A172 (cell line): ENCODE measurements around the gene SPRR2F. TPM values are rescaled to one million over a fixed set of nuclear protein-coding genes. Genes with fewer than 3 reads are reported as not detected.
A peak's percentile ranks its signal among the peaks of the same experiment; 100 is the strongest.
"Not testable (repeated sequence)": the region's sequence is repeated elsewhere in the genome, so short reads cannot be mapped to it uniquely, and the experiment has no call there.

Source experiments
- DNase-seq: peaks from one replicate; pipeline ENCODE4 v3.0.0-alpha.2; 2015; ENCODE audit warnings: low spot score
- total RNA-seq: library from RNA; depleted of rRNA; stranded (reverse); fragments of >200 nt; shearing (Covaris generic); gene quantifications from 2 replicates; pipeline ENCODE4 v1.2.3, GENCODE V29; 2014; rRNA removed

The SPRR2F gene, protein sequence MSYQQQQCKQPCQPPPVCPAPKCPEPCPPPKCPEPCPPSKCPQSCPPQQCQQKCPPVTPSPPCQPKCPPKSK
- not detected in 2 replicates for total RNA-seq

GRCh38 chr1:153113416-153113815 lies at the start of gene SPRR2F:
TSS of gene SPRR2F (minus strand) at chr1:153113516. CDS start at chr1:153112733, 783 bp downstream.
- no peak for DNase-seq

DNA sequence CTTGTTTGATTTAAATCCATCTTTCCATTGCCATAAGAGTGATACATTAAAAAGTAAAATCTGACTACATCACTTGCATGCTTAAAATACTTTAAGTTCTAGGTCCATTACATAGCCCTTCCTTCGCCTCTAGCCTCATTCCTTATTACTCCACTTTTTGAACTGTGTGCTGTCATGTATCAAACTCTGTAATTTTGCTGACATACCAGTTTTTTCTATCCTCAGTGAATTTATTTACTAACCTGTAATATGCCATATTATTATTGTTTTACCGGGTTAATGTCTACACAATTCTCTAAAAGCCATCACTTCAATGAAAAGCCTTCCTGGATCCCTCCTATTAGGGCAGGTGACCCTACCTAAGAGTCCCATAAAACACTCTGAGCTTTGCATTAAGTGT lies 42.2 kb upstream of the SPRR2F start:
- DNase-seq, result no peak

DNA sequence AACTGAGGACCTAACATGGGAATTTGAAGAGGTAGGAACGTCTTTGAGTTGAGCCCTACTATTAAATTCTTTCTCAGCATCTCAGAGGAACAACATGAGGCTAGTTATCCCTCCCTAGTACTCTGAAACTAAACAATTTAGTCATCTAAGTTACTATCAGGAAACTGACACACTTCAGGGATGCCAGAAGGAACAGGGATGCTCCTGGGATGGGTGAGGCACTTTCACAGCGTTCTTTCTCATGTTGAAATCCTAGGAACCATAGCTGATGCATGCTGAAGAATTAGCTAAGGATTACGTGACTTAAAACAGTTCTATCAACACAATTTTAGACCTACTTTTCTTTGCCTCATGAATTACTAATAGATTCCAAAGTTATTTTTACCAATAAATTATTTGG lies 39.2 kb upstream of the SPRR2F start:
- DNase-seq, result no peak

DNA sequence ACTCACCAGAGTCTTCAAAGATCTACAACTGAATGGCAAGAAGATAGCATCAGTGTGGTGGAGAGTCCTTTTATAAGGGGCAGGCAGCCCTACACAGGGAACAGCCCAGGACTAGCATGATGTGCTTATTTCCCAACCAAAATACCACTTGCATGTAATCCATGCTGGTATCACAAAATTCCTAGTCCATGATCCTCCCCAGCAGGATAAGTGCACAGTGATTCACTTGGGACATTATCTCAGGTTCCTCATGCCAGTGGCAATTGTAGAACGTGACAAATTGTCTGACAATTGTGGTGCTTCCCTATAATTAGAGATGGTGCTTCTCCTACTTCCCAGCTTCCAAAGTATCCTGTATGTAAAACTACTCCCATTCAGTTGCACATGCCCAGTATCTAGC lies 37.5 kb upstream of the SPRR2F start, which contains the start of gene SPRR2G:
TSS of gene SPRR2G (minus strand) at position 45 of the 400 bp plus-strand sequence. CDS start 780 bp downstream, outside the sequence.
- DNase-seq, result no peak

GRCh38 chr1:153141377-153141776 lies 28.1 kb upstream of the SPRR2F start:
- no peak for DNase-seq

GRCh38 chr1:153140484-153140883 lies 27.2 kb upstream of the SPRR2F start:
- DNase-seq, result no peak

- no peak for DNase-seq
Measured at GRCh38 chr1:153133743-153134142, 20.4 kb upstream of the SPRR2F start.

DNA sequence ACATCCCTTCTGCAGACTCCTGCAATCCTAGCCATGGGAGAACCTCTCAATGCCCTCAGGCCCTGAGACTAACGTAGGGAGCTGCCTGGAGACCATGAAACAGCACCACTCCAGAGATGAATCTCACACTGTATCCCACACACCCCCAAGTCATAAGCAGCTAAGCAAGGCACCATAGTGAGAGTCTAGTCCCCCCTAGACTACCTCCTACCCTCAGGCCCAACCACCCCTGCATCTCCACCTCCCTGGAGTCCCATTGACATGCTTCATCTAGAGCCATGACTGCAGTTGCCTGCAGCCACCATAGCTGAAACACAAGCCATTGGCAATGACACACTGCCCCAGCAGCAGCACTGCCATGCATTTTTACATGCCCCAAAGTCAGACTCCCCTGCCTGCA lies 20.0 kb upstream of the SPRR2F start:
- no peak for DNase-seq

DNA sequence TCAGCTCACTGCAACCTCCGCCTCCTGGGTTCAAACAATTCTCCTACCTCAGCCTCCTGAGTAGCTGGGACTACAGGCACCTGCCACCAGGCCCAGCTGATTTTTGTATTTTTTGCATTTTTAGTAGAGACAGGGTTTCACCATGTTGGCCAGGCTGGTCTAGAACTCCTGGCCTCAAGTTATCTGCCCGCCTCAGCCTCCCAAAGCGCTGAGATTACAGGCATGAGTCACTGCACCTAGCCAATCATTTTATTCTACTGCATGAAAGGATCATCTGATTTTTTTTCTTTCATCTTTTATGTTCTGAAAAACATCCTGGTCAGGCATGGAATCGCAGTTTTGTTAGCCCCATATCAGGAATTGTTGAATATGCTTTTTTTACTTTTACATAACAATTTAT lies 15.4 kb upstream of the SPRR2F start:
- not testable (repeated sequence) for DNase-seq

- DNase-seq, result no peak
Measured at GRCh38 chr1:153127296-153127695, 14.0 kb upstream of the SPRR2F start.

GRCh38 chr1:153125536-153125935 lies 12.2 kb upstream of the SPRR2F start:
- DNase-seq, result no peak

DNA sequence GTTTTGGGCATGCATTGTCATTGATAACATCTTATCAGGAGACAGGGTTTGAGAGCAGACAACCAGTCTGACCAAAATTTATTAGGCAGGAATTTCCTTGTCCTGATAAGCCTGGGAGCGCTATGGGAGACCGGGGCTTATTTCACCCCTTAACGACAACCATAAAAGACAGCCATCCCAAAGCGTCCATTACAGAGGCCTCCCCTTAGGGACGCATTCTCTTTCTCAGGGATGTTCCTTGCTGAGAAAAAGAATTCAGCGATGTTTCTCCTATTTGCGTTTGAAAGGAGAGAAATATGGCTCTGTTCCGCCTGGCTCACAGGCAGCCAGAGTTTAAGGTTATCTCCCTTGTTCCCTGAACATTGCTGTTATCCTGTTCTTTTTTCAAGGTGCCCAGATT lies 10.5 kb upstream of the SPRR2F start:
- not testable (repeated sequence) for DNase-seq

DNA sequence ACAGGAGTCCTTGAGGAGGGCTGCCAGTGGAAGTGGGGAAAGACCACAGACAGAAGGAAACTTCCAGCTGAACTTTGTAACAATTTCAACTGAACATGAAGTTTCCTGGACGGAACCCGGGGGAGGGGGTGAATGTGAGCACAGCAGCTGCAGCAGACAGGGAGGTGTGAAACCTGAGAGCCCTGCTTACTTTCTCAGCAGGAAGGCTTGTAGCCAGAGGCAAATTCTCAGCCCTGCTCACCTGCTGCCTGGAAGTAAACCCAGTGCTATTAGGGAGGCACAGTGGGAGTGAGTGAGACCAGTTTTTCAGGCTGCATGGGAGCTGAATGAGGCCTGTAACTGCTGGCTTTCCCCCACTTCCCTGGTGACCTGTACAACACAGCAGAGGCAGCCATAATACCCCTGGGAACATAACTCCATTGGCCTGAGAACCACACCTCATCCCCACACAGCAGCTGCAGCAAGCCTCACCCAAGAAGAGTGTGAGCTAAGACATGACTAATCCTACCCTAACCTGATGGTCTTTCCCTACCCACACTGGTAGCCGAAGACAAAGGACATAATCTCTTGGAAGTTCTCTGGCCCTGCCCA lies 9.6 kb upstream of the SPRR2F start:
- no peak for DNase-seq

DNA sequence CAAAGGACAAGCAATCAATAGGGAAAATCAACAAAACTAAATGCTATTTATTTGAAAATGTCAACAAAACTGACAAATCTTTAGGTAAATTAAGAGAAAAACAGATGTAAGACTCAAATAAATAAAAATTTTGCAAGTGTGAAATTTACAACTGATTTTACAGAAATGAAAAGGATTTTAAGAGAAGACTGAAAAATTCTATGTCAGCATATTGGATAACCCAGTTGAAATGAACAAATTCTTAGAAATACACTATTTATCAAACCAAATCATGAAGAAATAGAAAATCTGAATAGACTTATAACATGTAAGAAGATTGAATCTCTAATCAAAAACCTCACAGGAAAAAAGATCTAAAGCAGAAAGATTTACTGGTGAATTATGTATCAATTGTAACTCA lies 7.6 kb upstream of the SPRR2F start:
- no peak for DNase-seq

- DNase-seq, result no peak
Measured at GRCh38 chr1:153119491-153119971, 6.2 kb upstream of the SPRR2F start.

- not testable (repeated sequence) for DNase-seq
Measured at GRCh38 chr1:153115264-153115663, 1.9 kb upstream of the SPRR2F start.

DNA sequence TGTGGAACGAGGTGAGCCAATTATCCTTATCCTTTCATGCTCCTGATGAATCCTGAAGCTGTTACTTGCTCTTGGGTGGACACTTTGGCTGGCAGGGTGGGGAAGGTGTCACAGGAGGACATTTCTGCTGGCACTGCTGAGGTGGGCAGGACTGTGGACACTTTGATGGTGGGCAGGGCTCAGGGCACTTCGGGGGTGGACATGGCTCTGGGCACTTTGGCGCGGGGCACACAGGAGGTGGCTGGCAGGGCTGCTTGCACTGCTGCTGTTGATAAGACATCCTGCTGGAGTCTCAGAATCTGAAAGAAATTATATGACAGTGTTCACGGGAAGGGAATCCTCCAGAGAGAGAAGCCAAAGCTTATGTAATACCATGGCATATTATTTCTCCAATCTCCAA lies 862 bp downstream of the SPRR2F start:
- DNase-seq, result not testable (repeated sequence)

- DNase-seq, result peak; percentile 64
Measured at GRCh38 chr1:153100245-153100644, 13.1 kb downstream of the SPRR2F start.

DNA sequence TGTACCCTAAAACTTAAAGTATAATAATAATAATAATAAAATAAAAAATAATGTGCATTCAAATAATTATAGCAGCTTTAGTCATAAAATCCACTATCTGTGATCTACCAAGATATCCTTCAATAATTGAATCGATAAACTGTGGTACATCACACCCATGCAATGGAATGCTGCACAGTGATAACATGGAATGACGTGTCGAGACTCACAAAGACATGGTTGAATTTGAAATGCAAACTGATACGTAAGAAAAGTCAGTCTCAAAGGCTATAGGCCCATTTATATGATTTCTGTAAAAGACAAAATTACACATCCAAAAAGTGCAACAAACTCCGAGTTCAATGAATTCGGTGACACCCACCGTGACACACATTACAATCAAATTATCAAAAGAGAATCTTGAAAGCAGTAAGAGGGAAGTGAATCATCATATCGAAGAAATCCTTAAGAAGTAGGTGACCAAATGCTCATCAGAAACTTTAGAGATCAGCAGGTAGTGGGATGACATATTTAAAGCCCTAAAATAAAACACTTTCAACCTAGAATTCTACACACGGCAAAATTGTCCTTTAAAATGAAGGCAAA lies 13.8 kb downstream of the SPRR2F start:
- no peak for DNase-seq

GRCh38 chr1:153095764-153096163 lies 17.6 kb downstream of the SPRR2F start:
- DNase-seq, result no peak

GRCh38 chr1:153094426-153094825 lies 18.9 kb downstream of the SPRR2F start, which contains the start of gene SPRR2E:
TSS of gene SPRR2E (minus strand) at chr1:153094526. CDS start at chr1:153093751, 775 bp downstream.
- no peak for DNase-seq

- DNase-seq, result no peak
Measured at GRCh38 chr1:153087652-153088051, 25.7 kb downstream of the SPRR2F start.

DNA sequence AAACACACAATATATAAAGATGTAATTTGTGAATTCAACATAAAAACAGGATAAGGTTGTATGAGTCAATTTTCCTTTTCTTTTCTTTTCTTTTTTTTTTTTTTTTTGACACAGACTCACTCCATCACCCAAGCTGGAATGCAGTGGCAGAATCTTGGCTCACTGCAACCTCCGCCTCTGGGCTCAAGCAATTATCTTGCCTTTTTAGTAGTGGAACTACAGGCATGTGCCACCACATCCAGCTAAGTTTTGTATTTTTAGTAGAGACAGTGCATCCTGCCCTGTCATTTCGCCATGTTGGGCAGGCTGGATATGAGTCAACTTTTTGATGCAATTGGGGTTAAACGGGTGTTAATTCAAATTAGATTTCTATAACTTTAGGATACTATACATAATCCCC lies 31.6 kb downstream of the SPRR2F start:
- peak; percentile 8 for DNase-seq
